Activated naive CD4-positive, alpha-beta T cell treated with Interleukin-2 at 50 U/mL for 16 hours (primary cell): ENCODE data around the gene TMSB4X.
"Not testable (repeated sequence)": the region's sequence is repeated elsewhere in the genome, so short reads cannot be mapped to it uniquely, and the experiment has no call there.

ENCODE experiments used
- DNase-seq: peaks from one replicate; pipeline ENCODE4 v3.0.0-alpha.2; 2020

The TMSB4X gene

DNA sequence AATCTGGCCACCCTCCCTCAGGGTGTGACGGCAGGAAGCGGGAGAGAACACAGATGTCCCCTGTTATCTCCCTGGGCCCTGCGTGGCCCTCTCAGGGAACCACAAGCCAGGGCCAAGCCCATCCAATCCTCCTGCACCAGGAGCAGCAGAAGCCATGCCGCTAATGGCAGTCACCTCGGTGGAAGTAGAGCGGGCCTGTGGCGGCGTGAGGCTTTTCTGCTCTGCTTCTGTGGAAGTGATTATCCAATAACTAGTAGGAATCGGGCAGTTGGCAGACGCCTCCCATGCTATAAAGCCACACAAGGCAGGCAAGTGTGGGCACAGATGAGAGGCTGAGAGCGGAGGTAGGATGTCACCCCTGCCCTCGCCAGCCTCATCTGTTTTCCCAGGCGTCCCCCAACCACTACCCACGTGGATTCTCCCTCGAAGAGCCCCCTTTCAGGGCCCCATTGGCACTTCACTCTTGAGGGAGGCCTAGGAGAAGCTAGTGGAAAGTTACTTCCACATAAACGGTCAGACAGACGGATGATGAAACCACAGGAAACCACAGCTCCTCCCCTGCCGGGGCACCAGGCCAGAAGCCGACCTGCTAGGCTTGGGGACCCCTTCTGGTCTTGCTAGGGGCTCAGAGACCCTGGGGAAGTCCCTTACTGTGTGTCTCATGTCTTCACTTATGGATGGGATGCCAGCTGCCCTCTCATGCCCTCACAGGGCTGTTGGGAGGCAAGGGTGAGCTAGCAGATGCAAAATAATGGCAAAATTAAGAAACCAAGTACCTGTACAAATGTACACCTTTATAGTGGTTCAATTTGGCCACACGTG is 18.8 kb upstream of the TMSB4X start:
- peak; percentile 63 for DNase-seq

DNA sequence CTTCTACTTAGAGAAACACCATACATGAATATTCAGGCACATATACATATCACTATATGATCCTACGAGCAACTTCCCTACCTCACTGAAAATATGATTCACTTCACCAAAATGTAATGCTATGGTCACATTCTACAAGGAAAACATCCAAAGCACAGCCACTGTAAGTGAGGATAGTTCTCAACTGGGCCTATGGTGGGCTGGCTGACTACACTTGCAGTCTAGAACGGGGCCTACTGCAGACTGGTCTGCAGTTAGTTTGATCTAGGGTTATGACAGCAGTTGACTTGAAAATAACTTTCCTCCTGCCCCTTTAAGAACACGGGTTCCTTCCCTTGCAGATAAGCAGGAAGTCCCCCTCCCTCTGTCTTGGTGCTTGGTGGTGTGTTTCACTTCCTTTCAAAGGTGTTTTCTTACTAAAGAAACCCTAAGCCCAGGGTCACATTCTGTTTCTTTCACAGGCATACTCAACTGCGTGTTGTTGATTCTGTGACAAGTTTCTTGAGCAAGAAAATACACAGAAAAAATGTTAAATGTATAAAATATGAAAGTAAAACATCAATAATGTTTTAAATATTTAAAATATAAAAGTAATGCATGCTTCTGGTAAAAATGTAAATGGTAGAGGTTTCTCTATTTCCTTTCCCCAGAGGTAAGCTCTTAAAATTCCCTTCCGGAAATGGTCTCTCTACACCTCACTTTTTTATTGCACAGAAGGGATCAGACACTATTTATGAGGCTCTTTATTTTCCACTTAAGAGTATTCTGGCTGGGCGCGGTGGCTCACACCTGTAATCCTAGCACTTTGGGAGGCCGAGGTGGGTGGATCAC is 18.0 kb upstream of the TMSB4X start:
- DNase-seq, result peak; percentile 51

DNA sequence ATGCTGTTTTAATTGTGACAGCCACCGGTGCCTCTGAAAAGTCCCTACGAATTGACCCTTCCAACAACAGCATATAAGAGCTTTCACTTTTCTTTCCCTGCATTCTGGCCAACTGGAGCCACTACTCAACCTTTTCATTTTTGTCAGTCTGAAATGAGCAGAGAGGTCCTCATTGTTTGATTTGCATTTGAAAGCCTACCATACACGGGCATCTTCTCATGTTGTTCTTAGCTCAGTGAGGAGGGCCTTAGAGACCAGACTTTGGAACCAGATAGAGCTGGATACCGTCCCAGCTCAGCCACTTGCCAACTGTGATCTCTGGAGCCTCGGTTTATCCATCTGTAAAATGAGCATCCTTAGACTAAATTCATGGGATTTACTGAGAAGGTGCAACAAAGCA is 16.9 kb upstream of the TMSB4X start:
- no peak for DNase-seq

DNA sequence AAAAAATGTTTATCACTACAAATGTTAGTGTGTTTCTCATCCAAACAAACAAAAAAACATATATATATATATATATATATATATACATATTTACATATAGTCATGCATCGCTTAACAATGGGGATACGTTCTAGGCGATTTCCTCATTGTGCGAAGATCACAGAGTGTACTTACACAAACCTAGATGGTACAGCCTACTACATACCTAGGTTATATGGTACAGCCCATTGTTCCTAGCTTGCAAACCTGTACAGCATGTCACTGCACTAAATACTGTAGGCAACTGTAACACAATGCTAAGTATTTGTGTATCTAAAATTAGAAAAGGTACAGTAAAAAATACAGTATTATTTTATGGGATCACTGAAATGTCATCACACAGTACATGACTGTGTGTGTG is 16.4 kb upstream of the TMSB4X start:
- no peak for DNase-seq

DNA sequence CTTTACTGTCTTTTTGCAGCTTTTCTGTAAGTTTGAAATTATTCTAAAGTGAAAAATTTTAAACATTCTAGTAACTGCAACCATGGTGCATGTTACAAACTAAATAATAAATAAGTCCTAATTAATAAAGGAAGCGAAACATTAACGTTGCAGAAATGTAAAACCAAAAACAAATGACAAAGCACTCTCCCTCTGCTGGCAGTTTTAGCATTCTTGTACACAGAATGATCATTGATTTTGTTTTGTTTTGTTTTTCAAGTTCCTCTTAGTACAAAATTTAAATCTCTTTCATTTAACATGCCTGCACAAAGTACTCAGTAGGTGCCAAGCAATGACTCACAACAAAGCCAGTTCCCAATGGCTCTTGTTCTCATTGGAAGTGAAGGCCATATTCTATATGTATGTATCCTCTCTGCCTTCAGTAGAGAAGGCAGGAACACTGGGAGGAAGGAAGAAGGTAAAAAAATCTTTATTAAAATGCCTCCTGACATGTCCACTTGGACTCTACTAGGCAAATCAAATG is 13.7 kb upstream of the TMSB4X start:
- no peak for DNase-seq

DNA sequence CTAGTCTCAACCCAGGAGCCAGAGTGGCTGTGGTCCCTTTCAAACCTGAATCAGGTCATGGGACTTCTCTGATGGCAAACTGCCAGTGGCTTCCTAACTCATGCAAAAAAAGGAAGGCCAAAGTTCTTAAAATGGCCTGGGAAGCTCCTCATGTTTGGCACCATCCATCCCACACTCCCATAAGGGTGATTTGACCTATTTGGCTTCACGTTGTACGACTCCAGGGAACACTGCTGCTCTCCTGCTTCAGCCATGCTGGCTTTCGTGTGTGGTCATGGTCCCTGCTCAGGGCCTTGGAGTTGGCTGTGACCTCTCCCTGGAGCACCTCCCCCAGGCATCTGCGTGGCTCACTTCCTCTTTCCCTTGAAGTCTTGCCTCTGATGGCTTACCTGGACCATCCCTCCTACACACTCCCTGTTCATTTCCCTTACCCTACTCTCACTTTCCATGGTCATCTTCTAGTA is 12.8 kb upstream of the TMSB4X start:
- no peak for DNase-seq

DNA sequence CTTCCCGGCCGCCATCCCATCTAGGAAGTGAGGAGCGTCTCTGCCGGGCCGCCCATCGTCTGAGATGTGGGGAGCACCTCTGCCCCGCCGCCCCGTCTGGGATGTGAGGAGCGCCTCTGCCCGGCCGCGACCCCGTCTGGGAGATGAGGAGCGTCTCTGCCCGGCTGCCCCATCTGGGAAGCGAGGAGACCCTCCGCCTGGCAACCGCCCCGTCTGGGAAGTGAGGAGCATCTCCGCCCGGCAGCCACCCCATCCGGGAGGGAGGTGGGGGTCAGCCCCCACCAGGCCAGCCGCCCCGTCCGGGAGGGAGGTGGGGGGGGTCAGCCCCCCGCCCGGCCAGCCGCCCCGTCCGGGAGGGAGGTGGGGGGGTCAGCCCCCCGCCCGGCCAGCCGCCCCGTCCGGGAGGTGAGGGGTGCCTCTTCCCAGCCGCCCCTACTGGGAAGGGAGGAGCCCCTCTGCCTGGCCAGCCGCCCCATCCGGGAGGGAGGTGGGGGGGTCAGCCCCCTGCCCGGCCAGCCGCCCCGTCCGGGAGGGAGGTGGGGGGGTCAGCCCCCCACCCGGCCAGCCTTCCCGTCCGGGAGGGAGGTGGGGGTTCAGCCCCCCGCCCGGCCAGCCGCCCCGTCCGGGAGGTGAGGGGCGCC is 11.6 kb upstream of the TMSB4X start:
- DNase-seq, result not testable (repeated sequence)

DNA sequence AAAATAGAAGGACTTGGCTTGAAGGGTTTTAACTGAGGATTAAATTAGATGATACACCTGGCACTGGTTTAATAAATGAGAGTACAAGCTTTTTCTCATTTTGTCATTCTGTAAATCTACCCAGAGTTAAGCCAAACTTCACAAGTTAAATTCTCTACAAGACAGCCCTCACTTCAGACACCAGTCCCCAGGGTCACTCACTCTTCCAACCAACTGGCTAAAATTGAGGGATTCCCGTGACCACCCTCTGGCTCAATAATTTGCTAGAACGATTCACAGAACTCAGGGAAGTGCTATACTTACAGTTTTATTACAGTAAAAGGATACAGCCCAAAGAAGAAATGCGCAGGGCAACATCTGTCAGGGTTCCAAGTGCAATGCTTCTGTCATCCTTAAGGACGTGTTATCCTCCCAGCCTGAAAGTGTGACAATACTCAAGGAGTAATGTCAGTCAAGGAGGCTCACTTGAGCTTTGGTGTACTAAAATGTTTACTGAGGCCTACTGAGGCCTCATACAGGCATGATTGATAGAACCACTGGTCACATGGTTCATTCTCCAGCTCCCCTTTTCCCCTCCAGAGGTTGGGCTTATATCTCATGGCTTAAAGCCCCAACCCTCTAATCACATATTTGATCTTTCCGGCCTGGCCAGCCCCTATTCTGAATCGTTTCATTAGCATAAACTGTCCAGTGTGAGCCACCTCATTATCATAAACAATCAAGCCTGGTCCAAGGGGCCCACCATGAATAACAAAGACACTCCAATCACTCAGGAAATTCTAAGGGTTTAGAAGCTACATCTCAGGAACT is 9.6 kb upstream of the TMSB4X start:
- DNase-seq, result no peak

DNA sequence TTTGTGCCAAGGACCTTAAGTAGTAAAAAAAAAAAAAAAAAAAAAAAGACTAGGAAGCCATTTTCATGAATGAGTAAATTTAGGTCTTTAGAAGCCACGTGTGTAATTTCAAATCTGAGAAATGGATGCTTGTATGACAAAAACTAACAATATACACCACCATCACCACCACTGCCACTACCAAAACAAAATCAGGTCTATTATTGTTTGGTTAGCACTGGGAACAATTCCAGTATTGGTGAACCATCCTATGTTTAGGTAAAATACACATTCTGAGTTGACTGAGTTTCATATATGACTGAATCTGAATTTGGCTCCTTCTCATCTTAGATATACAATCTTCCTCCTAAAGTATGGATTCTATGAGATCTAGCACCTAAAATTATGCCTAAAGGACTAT is 8.8 kb upstream of the TMSB4X start:
- no peak for DNase-seq

DNA sequence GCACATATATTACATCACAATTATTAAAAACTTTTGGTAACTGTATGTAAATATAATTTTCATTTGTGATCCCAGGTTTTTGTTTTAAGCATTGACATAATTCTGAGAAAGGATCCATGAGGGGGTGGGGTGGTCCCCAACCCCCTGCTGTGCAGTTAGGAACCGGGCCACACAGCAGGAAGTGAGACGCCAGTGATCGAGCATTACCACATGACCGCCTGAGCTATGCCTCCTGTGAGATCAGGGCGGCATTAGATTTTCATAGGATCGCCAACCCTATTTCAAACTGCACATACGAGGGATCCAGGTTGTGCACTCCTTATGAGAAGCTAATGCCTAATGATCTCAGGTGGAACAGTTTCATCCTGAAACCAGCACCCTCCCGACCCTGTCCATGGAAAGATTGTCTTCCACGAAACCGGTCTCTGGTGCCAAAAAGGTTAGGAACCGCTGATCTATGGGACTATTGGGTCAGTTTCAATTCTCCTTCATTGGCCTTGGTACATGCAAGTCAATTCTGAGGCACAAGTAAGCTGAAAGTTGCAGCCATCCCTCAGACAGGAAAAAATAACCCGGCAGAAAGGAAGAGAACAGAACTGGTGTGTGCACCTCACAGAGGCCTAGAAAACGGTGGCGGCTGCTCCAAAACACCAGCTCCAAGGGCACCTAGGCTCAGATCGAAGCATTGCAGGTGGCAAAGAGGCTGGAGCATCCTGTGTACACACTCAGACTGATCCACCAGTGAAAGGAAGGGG is 7.0 kb upstream of the TMSB4X start:
- DNase-seq, result no peak

DNA sequence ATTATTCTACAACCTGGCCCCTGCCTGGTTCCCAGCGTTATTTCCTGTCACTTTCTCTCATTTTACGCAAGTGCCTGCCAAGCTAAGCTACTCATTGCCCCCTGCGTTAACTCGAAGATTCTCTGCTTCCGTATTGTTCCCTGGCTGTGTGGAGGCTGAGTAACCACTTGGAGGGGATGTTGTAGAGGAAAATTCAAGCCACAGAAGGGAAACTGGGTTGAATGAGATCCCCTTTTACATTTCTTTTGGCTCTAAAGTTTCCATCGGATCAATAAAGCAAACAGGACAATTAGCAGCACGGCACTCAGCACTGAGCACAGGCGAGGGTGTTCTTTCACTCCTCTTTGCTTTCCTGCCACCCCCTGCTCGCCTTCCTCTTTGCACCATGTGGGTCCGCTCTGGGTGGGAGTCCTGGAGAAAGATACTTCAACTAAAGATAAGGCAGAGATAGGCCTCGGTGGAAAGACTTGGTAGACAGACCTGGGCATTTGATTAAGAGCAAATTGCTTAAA is 4.2 kb upstream of the TMSB4X start:
- DNase-seq, result peak; percentile 46

DNA sequence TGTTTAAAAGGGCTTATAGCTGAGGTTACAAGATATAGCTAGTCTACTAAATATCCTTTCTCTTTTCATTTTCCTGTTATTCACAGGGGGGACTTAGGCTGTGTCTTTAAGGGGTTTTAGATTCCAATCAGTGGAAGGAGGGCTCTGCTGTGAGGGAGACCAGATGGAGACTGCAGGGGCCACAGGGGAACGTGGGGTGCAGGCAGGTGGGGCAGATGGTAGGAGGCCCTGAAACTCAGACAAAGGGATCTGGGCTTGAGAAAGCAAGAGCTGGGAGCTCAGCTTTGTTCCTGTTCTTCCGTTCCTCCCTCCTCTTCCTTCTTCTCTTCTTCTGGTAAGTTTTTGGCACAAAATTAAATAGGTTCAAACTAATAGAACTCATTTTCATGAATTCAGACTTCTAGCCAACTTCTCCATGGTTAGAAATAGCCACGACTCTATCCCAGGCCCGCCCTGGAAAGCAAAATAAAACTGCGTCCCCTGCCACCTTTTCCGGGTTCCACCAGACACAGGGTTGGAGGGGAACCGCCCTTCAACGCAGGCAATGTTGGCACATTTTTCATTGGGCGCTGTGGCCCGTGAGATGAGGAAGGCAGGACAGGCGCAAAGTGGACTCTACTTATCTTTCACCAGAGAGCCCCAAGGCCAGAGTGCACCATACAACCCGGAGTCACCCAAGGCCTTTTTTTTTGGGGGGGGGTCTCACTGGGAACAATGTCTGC is 3.5 kb upstream of the TMSB4X start:
- DNase-seq, result no peak

DNA sequence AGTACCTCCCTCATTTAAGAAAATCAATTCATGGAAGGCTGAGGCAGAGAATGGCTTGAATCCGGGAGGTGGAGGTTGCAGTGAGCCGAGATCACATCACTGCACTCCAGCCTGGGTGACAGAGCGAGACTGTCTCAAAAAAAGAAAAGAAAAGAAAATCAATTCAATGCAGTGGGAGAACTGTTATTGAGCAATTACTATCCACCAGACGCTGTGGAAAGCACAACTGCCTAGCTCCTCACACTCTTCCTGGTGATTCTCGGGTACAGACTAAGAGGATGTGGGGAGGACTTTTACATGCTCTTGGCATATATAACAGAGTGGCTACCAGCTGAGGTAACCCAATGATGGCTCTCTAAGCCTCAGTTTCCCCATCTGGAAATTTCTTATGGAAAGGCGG is 2.7 kb upstream of the TMSB4X start:
- no peak for DNase-seq

DNA sequence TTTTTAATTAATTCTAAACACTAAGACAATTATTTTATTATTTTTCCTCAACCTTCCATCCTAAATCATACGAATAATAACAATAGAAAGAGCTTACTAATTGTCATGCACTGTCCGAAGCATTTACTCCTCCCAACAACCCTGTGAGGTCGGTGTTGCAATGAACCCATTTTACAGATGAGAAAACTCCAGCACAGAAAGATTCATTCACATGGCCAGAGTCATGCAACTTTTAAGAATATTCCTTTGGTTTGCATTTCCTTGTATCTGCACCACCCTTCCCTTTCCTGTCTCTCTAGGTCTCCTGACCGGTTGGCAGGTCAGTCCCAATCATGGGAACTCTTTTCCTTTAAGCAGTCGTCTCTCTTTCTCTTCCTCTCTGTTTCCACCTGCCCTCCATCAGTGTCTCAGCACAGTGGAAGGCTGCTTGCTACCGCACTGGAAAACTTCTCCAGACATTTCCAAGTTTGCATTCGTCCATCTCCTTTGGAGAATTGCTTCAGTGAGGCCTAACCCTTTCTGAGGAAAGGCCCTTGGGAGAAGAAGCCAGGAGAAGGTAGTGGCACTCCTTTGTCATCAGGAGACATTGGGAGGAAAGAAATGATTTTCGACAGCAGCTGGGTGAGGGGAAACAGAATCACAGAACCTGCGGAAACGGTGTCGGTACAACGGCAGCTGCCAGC is 1.9 kb upstream of the TMSB4X start:
- no peak for DNase-seq

DNA sequence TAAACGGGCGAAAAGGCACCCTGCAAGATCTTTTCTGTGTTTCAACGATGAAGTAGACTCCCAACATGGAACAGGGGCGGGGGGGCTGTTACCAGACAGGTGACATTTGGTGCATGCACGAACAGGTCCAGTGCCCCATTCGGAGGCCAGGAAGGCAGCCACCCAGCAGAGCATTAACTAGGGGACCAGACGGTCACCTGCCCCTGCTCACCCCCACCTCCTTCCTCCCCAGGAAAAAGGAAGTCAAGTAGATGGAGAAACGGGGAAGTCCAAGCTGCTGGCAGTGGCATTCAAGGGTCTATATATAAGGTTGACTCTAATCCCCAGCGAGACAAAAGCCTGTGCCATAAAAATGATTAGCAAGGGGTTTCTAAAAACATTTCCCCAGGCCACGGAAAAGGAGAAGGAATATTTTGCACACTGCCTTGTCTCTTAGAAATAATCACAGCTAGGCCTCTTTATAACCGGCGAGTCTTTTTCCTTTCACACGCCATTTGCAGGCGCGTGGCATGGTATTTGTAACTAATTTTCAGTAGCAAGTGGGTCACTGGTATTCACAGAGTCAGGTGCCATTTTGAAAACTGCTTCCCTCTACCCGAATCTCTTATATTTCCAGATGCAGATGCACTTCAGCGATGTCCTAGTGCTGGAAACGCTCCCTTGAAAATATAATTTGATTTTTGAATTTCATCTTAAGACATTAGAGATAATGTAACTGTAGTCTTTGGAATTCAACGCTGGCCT is 1.2 kb upstream of the TMSB4X start:
- DNase-seq, result peak; percentile 48

DNA sequence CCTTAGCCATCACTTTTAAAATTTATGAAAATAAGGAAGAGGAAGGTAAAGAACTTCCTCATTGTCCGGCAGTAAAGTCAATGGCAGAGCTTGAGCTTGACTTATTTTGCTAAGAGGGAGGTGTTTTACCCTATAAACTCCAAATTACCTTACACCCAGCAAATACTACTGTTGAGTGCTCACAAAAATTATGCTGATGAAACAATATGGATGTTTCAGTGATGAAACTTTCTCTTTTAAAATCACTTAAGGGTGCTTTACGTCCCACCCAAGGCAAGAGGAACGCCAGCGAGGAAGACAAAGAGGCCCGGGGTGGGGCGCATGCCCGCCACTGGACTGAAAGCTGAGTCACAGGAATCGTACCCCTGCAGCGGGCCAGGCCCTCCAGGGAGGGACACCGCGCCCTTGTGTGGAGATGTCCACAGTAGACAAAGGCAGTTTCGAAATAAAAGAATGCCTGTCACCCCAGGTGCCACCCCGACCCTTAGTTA is 560 bp upstream of the TMSB4X start:
- DNase-seq, result peak; percentile 66

DNA sequence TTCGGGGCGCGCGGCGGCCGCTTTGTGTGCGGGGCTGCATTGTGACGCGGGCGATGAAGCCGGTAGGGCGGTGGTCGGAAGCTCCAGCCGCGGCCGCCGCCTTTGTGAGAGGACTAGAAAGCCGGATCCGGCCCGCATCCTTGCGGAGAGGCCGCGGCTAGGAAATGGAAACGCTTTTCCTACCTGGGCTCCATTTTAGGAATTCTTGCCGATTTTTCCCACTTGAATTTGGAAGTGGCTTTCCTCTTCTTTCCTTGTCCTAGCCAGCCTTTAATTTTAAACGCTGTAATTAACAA is 708 bp downstream of the TMSB4X start:
- no peak for DNase-seq

DNA sequence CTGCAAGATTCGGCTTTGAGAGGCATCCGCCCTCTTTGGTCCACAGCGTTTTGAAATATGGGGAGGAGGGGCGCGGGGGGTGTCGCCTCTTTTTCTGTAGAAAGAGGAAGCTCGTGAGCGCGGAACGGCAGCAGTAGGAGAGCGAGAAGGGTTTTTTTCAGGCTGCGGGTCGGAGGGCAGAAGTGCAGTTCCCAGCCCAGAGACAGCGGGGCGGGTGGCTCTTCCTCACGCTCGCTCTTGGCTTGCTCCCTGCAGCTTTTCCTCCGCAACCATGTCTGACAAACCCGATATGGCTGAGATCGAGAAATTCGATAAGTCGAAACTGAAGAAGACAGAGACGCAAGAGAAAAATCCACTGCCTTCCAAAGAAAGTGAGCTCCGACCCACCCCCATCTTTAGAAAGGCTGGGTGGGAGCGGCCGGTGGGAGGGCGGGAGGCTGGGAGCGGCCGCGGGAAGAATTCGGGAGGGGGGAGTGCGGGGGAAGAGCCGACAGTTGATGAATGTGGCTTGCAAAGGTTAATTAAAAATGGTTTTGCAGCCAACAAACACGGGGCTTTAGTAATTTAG is 1.2 kb downstream of the TMSB4X start:
- peak; percentile 41 for DNase-seq
